SU-DHL-6 (cell line): ENCODE results near the gene ZNF77.

ENCODE experiments used
- H2AFZ ChIP-seq: fragments of 200-600 bp; sonication (generic); 2 replicates; pipeline ENCODE4 v1.6.1; 2014; ENCODE audit warnings: low read depth, mild to moderate bottlenecking, moderate library complexity, mixed read lengths, antibody characterized with exemption, low read length; ENCODE audit not compliant: severe bottlenecking
- H3F3A ChIP-seq: fragments of 200-600 bp; shearing (Covaris generic); 2 replicates; pipeline ENCODE4 v1.6.0; 2016; ENCODE audit warnings: antibody characterized with exemption, mild to moderate bottlenecking; ENCODE audit not compliant: insufficient read depth
- H3K27ac ChIP-seq: fragments of 200-600 bp; sonication (generic); 2 replicates; pipeline ENCODE4 v1.5.1; 2016; ENCODE audit warnings: low read depth, mild to moderate bottlenecking, low read length, moderate library complexity, mixed read lengths
- H3K27me3 ChIP-seq: fragments of 200-600 bp; sonication (generic), shearing (Covaris generic); 2 replicates; pipeline ENCODE4 v1.6.0; 2014; ENCODE audit warnings: mild to moderate bottlenecking, low read length
- H3K36me3 ChIP-seq: fragments of 200-600 bp; sonication (generic); 2 replicates; pipeline ENCODE4 v1.6.1; 2014; ENCODE audit warnings: mild to moderate bottlenecking, low read length, mixed read lengths
- H3K4me2 ChIP-seq: fragments of 300-600, 200-600 bp; shearing (Covaris generic), sonication (generic); 2 replicates; pipeline ENCODE4 v1.6.0; 2014; ENCODE audit warnings: low read length, low read depth, mild to moderate bottlenecking; ENCODE audit not compliant: poor library complexity, severe bottlenecking
- H3K4me3 ChIP-seq: fragments of 200-600 bp; sonication (generic); 2 replicates; pipeline ENCODE4 v1.5.1; 2014; ENCODE audit warnings: antibody characterized with exemption, low read length, mild to moderate bottlenecking, mixed read lengths; ENCODE audit not compliant: insufficient read depth, poor library complexity, severe bottlenecking
- H3K79me2 ChIP-seq: fragments of 200-600 bp; sonication (generic); 2 replicates; pipeline ENCODE4 v1.6.1; 2014; ENCODE audit warnings: mild to moderate bottlenecking, low read length, moderate library complexity; ENCODE audit not compliant: insufficient read depth
- H3K9ac ChIP-seq: fragments of 200-600 bp; sonication (generic); 2 replicates; pipeline ENCODE4 v1.7.0; 2014; ENCODE audit warnings: mild to moderate bottlenecking, low read length
- H3K9me2 ChIP-seq: fragments of 200-600 bp; sonication (generic); replicated peaks from 2 replicates; pipeline ENCODE4 v1.6.1; 2014; ENCODE audit warnings: low read length; ENCODE audit not compliant: insufficient read depth
- H3K9me3 ChIP-seq: fragments of 200-600 bp; sonication (generic); 2 replicates; pipeline ENCODE4 v1.6.1; 2014; ENCODE audit warnings: low read length, mixed read lengths; ENCODE audit not compliant: insufficient read depth
- H4K20me1 ChIP-seq: fragments of 200-600 bp; sonication (generic); 2 replicates; pipeline ENCODE4 v1.6.1; 2014; ENCODE audit warnings: low read depth, mild to moderate bottlenecking, antibody characterized with exemption, low read length, moderate library complexity, mixed read lengths
- EZH2phosphoT487 ChIP-seq: fragments of 200-600 bp; sonication (generic), shearing (Covaris generic); conservative IDR thresholded peaks from 2 replicates; pipeline ENCODE4 v1.6.1; 2018; ENCODE audit warnings: mild to moderate bottlenecking, antibody characterized with exemption, low read length, moderate library complexity, mixed read lengths
- TF ChIP-seq, protein P1 (sequence below): fragments of 200-600 bp; sonication (generic); IDR thresholded peaks from one replicate; pipeline ENCODE4 v1.5.1; 2017; ENCODE audit warnings: antibody characterized with exemption, mild to moderate bottlenecking, low read length, moderate library complexity; ENCODE audit not compliant: insufficient read depth, poor library complexity, severe bottlenecking

ZNF77 gene

GRCh38 chr19:2923510-2923909, 21.3 kb downstream of the ZNF77 start:
- no peak overlapping the region for H3K9ac ChIP-seq
- no peak for TF ChIP-seq EZH2phosphoT487
- TF ChIP-seq, protein P1, sequence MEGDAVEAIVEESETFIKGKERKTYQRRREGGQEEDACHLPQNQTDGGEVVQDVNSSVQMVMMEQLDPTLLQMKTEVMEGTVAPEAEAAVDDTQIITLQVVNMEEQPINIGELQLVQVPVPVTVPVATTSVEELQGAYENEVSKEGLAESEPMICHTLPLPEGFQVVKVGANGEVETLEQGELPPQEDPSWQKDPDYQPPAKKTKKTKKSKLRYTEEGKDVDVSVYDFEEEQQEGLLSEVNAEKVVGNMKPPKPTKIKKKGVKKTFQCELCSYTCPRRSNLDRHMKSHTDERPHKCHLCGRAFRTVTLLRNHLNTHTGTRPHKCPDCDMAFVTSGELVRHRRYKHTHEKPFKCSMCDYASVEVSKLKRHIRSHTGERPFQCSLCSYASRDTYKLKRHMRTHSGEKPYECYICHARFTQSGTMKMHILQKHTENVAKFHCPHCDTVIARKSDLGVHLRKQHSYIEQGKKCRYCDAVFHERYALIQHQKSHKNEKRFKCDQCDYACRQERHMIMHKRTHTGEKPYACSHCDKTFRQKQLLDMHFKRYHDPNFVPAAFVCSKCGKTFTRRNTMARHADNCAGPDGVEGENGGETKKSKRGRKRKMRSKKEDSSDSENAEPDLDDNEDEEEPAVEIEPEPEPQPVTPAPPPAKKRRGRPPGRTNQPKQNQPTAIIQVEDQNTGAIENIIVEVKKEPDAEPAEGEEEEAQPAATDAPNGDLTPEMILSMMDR: no peak
- no peak overlapping the region for H3K4me2 ChIP-seq
- H3K4me3 ChIP-seq: no peak overlapping the region
- H3K9me2 ChIP-seq: no peaks in the 10 kb centered on the region
- no peaks in the 10 kb centered on the region for H3K9me3 ChIP-seq
- no peaks in the 10 kb centered on the region for H3F3A ChIP-seq
- H4K20me1 ChIP-seq: no peaks in the 10 kb centered on the region
- no peaks in the 10 kb centered on the region for H3K27me3 ChIP-seq
- no peak overlapping the region for H2AFZ ChIP-seq
- no peaks in the 10 kb centered on the region for H3K79me2 ChIP-seq
- no peak overlapping the region for H3K27ac ChIP-seq
- no peaks in the 10 kb centered on the region for H3K36me3 ChIP-seq

DNA sequence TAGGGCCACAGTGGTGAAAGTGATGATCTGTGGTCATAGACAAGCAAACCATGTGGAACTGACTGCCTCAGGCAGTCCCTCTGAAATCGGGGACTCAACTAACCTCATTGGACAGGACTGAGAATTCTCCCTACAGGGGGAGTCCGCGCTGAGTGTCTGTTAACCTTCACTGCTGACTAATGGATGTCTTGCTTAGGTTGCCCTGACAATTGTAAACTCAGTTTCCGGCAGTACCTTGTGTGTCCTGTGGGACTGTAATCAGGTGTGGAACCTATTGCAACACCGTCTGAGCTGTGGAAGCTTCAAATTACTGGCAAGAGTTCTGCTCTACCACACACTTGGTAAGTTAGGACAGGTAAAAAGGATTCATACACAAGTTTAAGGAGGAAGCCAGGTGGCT, 21.8 kb downstream of the ZNF77 start:
- Histone ChIP-seq H3K4me2 (no peak overlapping the region), H4K20me1 (no peaks in the 10 kb centered on the region), H3K79me2 (no peaks in the 10 kb centered on the region), H3F3A (no peaks in the 10 kb centered on the region), H3K36me3 (no peaks in the 10 kb centered on the region), H3K9me2 (no peaks in the 10 kb centered on the region), H3K9me3 (0 out of 2 replicates have a peak, but pooled peaks cover under 1% of the 10 kb centered on the region), H3K27me3 (no peaks in the 10 kb centered on the region), H3K27ac (no peak overlapping the region), H3K4me3 (no peak overlapping the region), H2AFZ (no peak overlapping the region), H3K9ac (no peak overlapping the region)
- no peak for TF ChIP-seq EZH2phosphoT487

GRCh38 chr19:2917275-2918184, 27.2 kb downstream of the ZNF77 start:
- no peak overlapping the region for H3K4me2 ChIP-seq
- H4K20me1 ChIP-seq: no peaks in the 10 kb centered on the region
- TF ChIP-seq, protein P1: no peak
- TF ChIP-seq EZH2phosphoT487: no peak
- no peak overlapping the region for H3K9ac ChIP-seq
- H3K27ac ChIP-seq: no peak overlapping the region
- no peaks in the 10 kb centered on the region for H3K79me2 ChIP-seq
- no peaks in the 10 kb centered on the region for H3K9me2 ChIP-seq
- H3K36me3 ChIP-seq: no peaks in the 10 kb centered on the region
- H3K4me3 ChIP-seq: no peak overlapping the region
- no peak overlapping the region for H2AFZ ChIP-seq
- peaks cover 2% of the 10 kb centered on the region; the same call in 1 of the 2 replicates for H3K27me3 ChIP-seq
- no peaks in the 10 kb centered on the region for H3F3A ChIP-seq
- peaks cover 14% of the 10 kb centered on the region; the same call in 1 of the 2 replicates for H3K9me3 ChIP-seq

DNA sequence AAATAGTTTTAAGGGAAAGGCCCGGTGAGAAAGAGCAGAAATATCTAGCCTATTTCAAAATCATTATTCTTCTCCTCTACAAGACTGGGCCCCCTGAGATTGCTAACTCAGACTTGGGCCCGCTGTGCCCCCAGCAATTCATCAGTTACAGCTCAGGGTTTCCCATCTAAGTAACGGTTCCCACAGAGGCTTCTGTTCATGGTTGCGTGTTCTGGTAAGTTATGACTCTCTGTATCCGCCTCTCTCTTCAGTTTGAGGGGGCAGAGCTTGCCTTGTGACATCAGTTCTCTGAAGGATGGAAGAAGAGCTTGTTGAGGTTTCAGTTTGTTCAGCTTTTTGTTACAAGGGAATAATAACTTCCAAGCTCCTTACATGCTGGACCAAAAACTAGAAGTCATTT, 32.5 kb downstream of the ZNF77 start:
- no peaks in the 10 kb centered on the region for H3F3A ChIP-seq
- H3K27ac ChIP-seq: no peak overlapping the region
- H3K4me3 ChIP-seq: no peak overlapping the region
- H2AFZ ChIP-seq: no peak overlapping the region
- peaks cover 6% of the 10 kb centered on the region; the same call in 1 of the 2 replicates for H3K9me3 ChIP-seq
- peaks cover 2% of the 10 kb centered on the region; the same call in 1 of the 2 replicates for H3K27me3 ChIP-seq
- no peaks in the 10 kb centered on the region for H3K36me3 ChIP-seq
- no peak overlapping the region for H3K9ac ChIP-seq
- no peaks in the 10 kb centered on the region for H4K20me1 ChIP-seq
- no peaks in the 10 kb centered on the region for H3K79me2 ChIP-seq
- no peak overlapping the region for H3K4me2 ChIP-seq
- no peak for TF ChIP-seq EZH2phosphoT487
- H3K9me2 ChIP-seq: no peaks in the 10 kb centered on the region
